Right hindlimb (tissue), 1 donor: ENCODE data around the gene FARP2.
A peak's percentile ranks its signal among the peaks of the same experiment; 100 is the strongest.

ENCODE experiments used
- DNase-seq: peaks from one replicate; pipeline ENCODE4 v3.0.0-alpha.2; 2018

FARP2 gene

GRCh38 chr2:241324775-241325174 is 31.3 kb upstream of the FARP2 start:
- no peak for DNase-seq

DNA sequence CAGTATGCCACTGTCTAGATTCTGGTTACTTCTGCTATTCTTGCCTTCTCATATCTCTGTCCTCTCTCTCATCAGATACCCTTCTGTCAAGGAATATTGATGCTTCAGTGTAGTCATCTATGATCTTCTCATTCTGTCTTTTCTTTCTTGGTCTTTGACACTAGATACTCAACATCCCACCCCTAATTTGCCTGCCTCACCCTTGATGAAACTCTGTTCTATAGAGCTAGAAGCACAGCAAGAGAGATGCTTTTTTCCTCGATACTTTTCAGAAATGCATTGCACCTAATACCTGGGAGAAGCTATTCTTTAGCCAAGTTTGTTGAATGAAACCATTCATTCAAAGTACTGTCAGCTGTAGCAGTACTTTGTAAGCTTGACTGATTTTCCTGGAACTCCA is 30.8 kb upstream of the FARP2 start:
- no peak for DNase-seq

- no peak for DNase-seq
These were observed 26.1 kb upstream of the FARP2 start for GRCh38 chr2:241329669-241330615.

- no peak for DNase-seq
These were observed 25.5 kb upstream of the FARP2 start for GRCh38 chr2:241330616-241330981.

- no peak for DNase-seq
These were observed 21.3 kb upstream of the FARP2 start for GRCh38 chr2:241334813-241335212.

- DNase-seq: no peak
These were observed 16.1 kb upstream of the FARP2 start for GRCh38 chr2:241339839-241340630.

GRCh38 chr2:241340631-241341163 is 15.4 kb upstream of the FARP2 start:
- DNase-seq: no peak

GRCh38 chr2:241344925-241345651 is 11.0 kb upstream of the FARP2 start:
- DNase-seq: no peak

GRCh38 chr2:241349941-241350340 is 6.1 kb upstream of the FARP2 start:
- no peak for DNase-seq

DNA sequence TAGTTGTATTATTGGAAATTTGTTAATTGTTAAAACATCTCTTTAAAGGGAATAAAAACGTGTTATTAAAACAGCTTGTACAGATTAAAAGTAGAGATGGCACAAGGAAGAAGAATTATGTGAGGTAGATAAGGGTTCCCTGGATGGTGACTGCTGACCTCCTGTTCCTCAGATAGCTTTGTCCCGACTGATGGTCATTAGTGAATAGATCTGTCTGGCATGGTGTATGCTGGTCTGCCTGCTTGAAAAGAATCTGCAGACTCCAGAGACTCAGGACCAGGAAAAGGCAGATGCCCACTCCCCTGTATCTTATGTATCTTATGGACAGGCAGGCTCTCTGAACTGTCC is 5.6 kb upstream of the FARP2 start:
- DNase-seq: no peak

GRCh38 chr2:241350878-241351639 is 5.0 kb upstream of the FARP2 start:
- DNase-seq: no peak

GRCh38 chr2:241351640-241352031 is 4.4 kb upstream of the FARP2 start:
- no peak for DNase-seq

DNA sequence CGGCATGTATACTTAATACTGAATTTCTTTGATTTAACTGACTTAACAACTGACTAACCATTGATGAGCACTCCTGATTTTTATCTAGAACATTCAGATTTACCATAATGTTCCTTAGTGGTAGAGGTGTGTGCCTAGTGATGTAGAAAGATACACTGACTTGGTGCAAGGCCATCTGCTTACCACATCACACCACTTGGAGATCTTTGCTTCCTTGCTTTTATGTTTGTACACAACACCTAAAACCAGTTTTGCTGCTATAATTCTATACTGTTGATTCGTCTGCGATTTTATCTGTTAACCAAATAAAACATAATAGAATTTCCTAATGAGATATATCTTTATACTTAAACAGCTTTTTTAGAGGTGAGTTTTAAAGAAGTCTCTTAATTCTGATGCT is 3.9 kb upstream of the FARP2 start:
- no peak for DNase-seq

DNA sequence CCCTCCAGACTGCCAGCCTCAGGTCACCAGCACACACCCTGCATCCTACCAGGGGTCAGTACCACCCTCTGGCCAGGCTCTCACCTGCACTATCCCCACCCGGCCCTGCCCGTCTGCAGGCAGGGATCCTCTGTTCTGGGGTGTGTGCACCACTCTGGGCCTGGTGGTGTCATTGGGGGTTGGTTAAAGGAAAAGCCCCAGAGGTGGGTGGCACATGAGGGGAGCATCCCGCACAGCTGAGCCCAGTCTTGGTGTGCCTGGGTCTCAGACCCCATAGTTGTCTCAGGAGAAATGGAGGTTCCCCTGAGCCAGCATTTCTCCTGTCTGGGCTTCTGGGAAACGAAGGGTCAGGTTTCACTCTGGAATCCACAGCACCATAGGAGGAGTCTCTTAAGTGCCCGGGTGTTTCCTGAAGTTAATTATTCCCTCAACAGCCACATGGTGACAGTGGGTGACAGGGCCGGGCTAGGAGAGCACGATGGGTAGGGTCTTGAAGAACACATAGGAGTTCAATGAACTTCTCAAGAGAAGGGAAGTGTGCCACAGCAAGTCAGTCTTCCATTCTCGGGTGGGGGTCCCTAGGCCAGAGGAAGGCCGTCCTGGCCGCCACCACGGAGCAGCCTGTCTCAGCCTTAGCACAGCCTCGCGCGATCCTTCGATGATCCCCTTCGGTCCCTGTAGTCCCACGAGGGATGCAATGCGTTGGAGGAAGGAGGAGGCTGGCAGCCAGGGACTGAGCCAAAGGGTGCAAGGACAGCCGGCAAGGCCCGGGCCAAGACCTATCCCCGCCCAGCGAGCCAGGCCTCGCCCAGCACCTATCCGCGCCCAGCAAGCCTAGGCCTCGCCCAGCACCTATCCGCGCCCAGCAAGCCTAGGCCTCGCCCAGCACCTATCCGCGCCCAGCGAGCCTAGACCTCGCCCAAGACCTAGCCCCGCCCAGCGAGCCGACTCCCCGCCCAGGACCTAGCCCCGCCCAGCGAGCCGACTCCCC is 1.1 kb upstream of the FARP2 start:
- DNase-seq: peak; percentile 57

DNA sequence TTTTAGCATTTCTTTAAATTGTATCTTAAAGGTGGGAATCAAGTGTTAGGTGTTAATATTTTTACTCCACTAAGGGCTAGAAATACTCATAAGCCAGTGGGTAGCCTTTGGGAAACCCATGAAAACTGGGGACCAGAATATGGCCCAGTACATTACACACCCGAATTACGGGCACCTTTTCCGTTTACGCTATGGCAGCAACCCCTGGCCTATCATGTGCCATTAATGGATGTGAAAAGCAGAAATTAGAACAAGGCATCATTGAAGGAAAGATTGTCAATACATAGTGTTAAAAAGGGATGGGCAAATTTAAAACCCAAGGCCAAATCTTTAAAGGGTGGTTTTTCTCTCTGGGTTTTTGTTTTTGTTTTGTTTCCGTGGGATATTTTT is 781 bp downstream of the FARP2 start:
- DNase-seq: no peak

- no peak for DNase-seq
These were observed 1.4 kb downstream of the FARP2 start for GRCh38 chr2:241357531-241357930.

DNA sequence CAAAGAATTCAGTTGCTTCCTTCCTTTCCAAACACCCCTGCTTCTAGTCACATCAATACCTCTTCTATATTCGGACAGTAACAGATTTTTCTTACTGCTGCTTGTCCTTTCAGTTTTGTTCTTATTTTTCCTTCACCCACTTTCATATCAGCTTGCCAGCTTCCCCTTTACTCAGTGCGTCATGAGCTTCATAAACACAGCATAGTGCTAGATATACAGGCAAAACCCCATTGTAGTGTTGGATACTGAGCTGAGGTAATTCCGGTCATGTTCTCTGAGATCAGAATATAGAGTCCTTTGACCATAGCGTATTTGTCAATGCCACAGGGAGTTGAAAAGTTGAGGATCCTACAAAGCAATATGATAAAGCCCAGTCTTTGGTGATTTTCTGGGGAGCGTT is 2.4 kb downstream of the FARP2 start:
- DNase-seq: no peak

DNA sequence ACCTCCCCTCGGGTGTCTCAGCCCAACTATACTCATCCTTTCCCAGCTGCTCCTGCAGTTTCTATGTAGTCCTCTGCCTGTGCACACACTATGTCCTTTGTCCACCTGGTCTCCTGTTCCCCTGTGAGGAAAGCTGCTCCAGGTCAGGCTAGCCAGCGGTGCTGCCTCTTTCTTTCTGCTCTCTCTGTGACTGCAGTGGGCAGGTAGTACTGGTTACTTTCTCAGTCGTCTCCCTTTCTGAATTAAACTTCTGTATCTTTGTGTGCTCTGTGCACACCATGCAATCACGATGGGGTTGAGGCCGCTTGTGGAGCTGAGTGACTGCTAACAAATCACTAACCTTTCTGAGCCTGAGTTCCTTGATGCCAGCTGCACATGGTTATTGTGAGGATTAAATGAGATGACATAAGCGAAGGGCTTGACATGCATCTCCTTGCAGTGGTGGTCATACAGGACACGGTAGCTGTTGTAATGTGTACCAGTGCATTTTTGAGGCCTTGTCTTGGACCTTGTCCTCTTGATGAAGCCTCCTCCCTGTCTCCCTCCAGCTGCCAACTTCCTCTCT is 3.5 kb downstream of the FARP2 start:
- DNase-seq: no peak

GRCh38 chr2:241363426-241363825 is 7.3 kb downstream of the FARP2 start:
- DNase-seq: no peak

- no peak for DNase-seq
These were observed 8.7 kb downstream of the FARP2 start for GRCh38 chr2:241364781-241365180.

- no peak for DNase-seq
These were observed 10.6 kb downstream of the FARP2 start for GRCh38 chr2:241366678-241367077.
